Activated naive CD4-positive, alpha-beta T cell treated with anti-CD3 and anti-CD28 coated beads for 36 hours (primary cell): ENCODE measurements around the gene PRR30. TPM values are rescaled to one million over a fixed set of nuclear protein-coding genes. Genes with fewer than 3 reads are reported as not detected.

ENCODE experiments used
- CTCF ChIA-PET: fragments of 350-600 bp; sonication (Branson Sonifier 250); formaldehyde crosslinking; loops from one replicate; lab custom pipeline; 2021; ENCODE audit warnings: antibody characterized with exemption; lab: Charles Lee
- DNase-seq: peaks from one replicate; pipeline ENCODE4 v3.0.0-alpha.2; 2020
- H3K27ac Mint-ChIP-seq: one replicate; pipeline ENCODE4 v1.8.0; 2021; ENCODE audit warnings: mild to moderate bottlenecking, mixed read lengths
- H3K27me3 Mint-ChIP-seq: one replicate; pipeline ENCODE4 v1.8.0; 2021; ENCODE audit warnings: low read depth, mixed read lengths
- H3K36me3 Mint-ChIP-seq: one replicate; pipeline ENCODE4 v1.8.0; 2021; ENCODE audit warnings: low read depth, mixed read lengths
- H3K4me1 Mint-ChIP-seq: one replicate; pipeline ENCODE4 v1.8.0; 2021; ENCODE audit warnings: low read depth, mixed read lengths
- H3K4me3 Mint-ChIP-seq: one replicate; pipeline ENCODE4 v1.8.0; 2021; ENCODE audit warnings: mild to moderate bottlenecking, moderate library complexity, mixed read lengths
- H3K9me3 Mint-ChIP-seq: one replicate; pipeline ENCODE4 v1.8.0; 2021; ENCODE audit warnings: mixed read lengths
- intact Hi-C: fragments of 100-400 bp; cut with micrococcal nuclease; formaldehyde crosslinking; loops from one replicate; pipeline ENCODE4 v1.15.1; 2023
- total RNA-seq, 2 experiments: library from RNA; stranded (reverse); gene quantifications; one replicate each; pipeline ENCODE4 v1.2.3, GENCODE V29; 2021

The PRR30 gene
- total RNA-seq, 2 experiments from 2014 or later: not detected

DNA sequence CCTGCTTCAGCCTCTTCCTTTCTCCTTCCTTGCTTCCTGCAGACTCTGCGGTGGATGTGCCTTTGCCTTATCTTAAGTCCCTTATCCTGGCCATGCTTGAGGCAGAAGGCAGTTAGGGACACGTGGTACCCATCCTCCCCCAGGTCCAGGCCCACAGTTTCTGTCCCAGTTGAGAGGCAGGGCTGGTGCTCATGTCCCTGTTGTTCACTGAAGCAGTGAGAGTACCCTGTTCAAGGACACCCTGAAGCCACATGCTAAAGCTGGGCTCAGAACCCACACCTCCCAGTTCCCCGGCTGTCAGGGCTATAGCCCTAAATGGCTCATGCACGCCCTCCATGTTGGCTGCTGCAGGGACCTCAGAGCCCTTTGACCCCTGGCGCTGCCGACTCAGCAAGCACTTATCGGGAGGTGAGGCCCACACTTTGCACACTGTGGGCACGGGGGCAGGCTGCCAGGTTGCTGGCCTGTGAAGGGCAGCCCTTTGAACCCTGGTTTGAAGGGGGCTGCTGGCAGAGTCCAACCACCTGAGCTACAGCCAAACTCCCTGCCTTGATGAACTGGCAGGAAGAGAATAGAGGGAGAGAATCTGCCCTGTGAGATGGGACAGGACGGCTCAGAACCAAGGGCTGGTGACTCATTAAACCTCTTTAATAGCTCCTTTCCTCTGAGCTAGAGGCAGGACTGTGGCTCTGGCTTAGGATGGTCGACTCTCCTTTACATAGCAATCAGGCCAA is 46.3 kb downstream of the PRR30 start:
- CTCF ChIA-PET: no interaction called here

DNA sequence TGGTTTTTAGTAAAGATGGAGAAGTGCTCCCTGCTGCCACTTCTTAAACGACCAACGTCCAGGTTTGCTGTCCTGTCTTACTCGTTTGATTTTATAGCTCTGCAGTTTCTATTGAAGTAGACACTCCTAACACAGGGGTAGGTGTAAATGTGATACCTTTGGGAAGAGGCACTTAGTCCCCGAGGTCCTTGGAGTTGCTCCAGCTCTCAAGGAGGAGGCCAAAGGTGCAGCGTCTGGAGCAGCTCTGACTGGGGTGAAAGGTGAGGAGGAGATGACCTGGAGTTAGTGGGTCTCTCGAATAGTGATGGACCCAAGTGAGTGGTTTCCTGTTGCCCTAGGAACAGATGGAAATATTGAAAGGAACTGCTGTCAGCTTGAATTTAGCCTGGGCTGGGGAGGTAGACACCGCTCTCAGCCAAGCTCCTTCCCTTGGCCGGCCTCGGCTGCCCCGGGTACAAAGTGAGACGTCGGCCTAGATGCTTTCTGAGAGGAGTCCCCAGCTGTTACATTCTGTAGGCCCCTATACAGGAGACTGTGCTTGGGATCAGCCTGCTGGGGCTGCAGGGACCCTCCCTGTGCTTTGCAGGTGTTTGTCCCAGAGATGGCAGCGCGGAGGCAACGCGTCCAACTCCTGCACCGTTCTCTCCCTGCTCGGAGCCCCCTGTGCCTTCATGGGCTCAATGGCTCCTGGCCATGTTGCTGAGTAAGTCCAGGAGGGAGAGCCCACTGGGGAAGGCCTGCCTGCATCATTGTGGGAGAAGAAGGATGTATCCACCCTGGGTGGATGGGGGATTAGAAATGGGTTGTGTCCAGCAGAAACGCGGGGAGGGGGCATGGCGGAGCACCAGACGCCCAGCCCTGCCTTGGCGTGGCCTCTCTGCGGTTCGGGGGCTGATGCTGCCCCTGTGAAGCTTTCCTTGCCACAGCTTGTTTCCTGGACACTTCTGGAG is 47.2 kb downstream of the PRR30 start:
- Mint-ChIP-seq H3K4me3 (no peak overlapping the region), H3K27me3 (no peaks in the 10 kb centered on the region), H3K36me3 (no peaks in the 10 kb centered on the region), H3K27ac (no peak overlapping the region), H3K4me1 (peaks cover 30% of the 10 kb centered on the region), H3K9me3 (no peaks in the 10 kb centered on the region)
- CTCF ChIA-PET: interaction anchor here (0.8 to 1.5 kb wide), 3 partner anchors 9 to 211 kb away, joined by 3 to 5 read pairs (median 5); no protein-coding TSS in a partner anchor
- intact Hi-C loops: no loop called here
- DNase-seq: no peak

More for the DNA sequence above, 46.3 kb downstream of the PRR30 start:
- DNase-seq: no peak
- Mint-ChIP-seq H3K4me3 (no peak overlapping the region), H3K36me3 (no peaks in the 10 kb centered on the region), H3K9me3 (no peaks in the 10 kb centered on the region), H3K27me3 (no peaks in the 10 kb centered on the region), H3K27ac (no peak overlapping the region), H3K4me1 (peaks cover 24% of the 10 kb centered on the region)
- intact Hi-C loops: no loop called here

DNA sequence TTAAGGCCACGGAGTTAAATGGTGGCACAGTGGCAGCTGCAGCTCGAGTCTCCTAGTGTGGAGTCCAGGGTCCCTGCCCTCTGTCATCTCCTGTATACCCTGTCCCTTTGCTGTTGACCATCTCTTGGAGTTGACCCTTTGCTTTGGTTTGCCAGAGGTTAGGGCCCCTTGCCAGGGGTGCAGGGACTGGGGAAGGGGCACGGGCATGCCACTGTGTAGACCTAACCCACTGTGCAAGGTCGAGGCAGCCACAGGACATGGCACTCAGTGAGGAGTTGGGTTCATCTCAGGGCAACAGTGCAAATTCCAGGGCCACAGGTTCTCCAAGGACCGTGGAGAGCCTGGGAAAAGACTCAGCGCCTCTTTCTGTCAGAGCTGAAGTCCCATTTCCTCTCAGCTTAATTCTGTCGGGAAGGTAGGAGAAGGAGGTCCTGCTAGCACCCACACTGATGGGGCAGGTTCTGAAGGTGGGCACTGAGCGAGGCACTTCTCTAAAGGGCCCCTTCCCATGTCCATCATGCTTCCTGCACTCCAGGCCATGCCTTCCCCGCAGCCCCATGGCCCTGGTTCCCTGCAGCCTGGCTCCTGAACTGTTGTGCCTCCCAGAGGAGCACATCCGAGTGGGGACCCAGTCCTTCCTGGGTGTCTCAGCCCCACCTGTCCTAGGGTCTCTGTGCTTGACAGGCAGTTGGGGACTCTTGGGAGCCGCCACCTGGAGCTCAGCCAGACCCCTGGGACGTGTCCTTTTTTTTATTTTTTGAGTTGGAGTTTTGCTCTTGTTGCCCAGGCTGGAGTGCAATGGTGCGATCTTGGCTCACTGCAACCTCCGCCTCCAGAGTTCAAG is 49.9 kb downstream of the PRR30 start:
- no peak for DNase-seq
- H3K4me1 Mint-ChIP-seq: peaks cover 26% of the 10 kb centered on the region
- no peaks in the 10 kb centered on the region for H3K9me3 Mint-ChIP-seq
- no peaks in the 10 kb centered on the region for H3K27me3 Mint-ChIP-seq
- no peak overlapping the region for H3K27ac Mint-ChIP-seq
- intact Hi-C loops: loop anchor here (5.0 kb wide), 1 partner anchor 43 kb away; the partner anchor contains the start of gene PREB
- H3K4me3 Mint-ChIP-seq: no peak overlapping the region
- H3K36me3 Mint-ChIP-seq: peaks cover 2% of the 10 kb centered on the region
- CTCF ChIA-PET: interaction anchor here (0.8 to 1.3 kb wide), 4 partner anchors 10 to 214 kb away, joined by 3 to 5 read pairs (median 3); no protein-coding TSS in a partner anchor

GRCh38 chr2:27088634-27089033 is 50.6 kb downstream of the PRR30 start:
- Mint-ChIP-seq H3K4me1 (peaks cover 26% of the 10 kb centered on the region), H3K27ac (no peak overlapping the region), H3K9me3 (no peaks in the 10 kb centered on the region), H3K36me3 (peaks cover 2% of the 10 kb centered on the region), H3K4me3 (no peak overlapping the region), H3K27me3 (no peaks in the 10 kb centered on the region)
- DNase-seq: no peak
- intact Hi-C loops: loop anchor here (5.0 kb wide), 1 partner anchor 44 kb away; the partner anchor contains the start of gene PREB
- CTCF ChIA-PET: interaction anchor here (0.6 to 2.3 kb wide), 5 partner anchors 38 to 152 kb away, joined by 3 to 8 read pairs (median 8); partner anchors contain the start of genes AGBL5 and PREB

DNA sequence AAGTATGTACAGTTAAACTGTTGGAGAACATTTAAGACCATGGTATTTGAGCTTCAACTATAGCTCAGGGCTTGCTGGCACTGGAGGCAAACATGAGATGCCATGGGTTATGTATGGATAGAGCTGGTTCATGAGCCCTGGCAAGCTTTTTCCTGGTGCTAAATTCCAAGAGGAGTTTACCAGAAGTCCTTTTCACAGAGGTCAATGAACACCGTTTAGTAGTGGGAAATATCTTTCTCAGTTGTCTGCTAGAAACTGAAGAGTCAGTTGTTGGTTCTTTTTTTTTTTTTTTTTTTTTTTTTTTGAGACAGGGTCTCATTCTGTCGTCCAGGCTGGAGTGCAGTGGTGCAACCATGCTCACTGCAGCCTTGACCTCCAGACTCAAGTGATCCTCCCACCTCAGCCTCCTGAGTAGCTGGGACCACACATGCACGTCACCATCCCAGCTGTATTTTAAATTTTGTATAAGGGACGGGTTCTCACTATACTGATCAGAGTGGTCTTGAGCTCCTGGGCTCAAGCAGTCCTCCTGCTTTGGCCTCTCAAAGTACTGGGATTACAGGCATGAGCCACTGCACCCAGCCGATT is 51.3 kb downstream of the PRR30 start:
- CTCF ChIA-PET: interaction anchor here (0.6 to 2.3 kb wide), 6 partner anchors 8 to 152 kb away, joined by 4 to 8 read pairs (median 7); partner anchors contain the start of genes AGBL5 and PREB
- Mint-ChIP-seq H3K36me3 (peaks cover 2% of the 10 kb centered on the region), H3K27ac (no peak overlapping the region), H3K27me3 (no peaks in the 10 kb centered on the region), H3K4me3 (peak overlapping the region; percentile 81), H3K9me3 (no peaks in the 10 kb centered on the region), H3K4me1 (peaks cover 26% of the 10 kb centered on the region)
- DNase-seq: no peak
- intact Hi-C loops: loop anchor here (5.0 kb wide), 1 partner anchor 44 kb away; the partner anchor contains the start of gene PREB

Other genes with a start within 250 kb of the PRR30 start
- gene MAPRE3, start 168.8 kb downstream of the PRR30 start, total RNA-seq: 1 to 10 TPM; 2.9 to 3.8 TPM
- gene TMEM214, start 106.4 kb downstream of the PRR30 start, total RNA-seq: 10 to 100 TPM; 38.3 to 41.3 TPM
- 10 to 100 TPM; 19.1 to 19.7 TPM for gene AGBL5, start 87.7 kb downstream of the PRR30 start, total RNA-seq
- gene OST4, start 67.8 kb downstream of the PRR30 start, total RNA-seq: 100 to 1,000 TPM; 257 to 282 TPM
- gene EMILIN1, start 60.8 kb downstream of the PRR30 start, total RNA-seq: under 1 TPM; 0.15 to 0.29 TPM
- gene KHK, start 52.6 kb downstream of the PRR30 start, total RNA-seq: 10 to 100 TPM in 1 of 2 experiments, 1 to 10 TPM in 1; 9.5 to 10.2 TPM
- gene CGREF1, start 20.3 kb downstream of the PRR30 start, total RNA-seq: 1 to 10 TPM; 5.8 to 6.6 TPM
- under 1 TPM; 0.17 to 0.19 TPM for gene ABHD1, start 15.6 kb downstream of the PRR30 start, total RNA-seq
- gene PREB, start 4.8 kb downstream of the PRR30 start, total RNA-seq: 10 to 100 TPM; 45.2 to 49.5 TPM
- not detected for gene TCF23, start 9.6 kb upstream of the PRR30 start, total RNA-seq
- gene ATRAID, start 72.6 kb upstream of the PRR30 start, total RNA-seq: 10 to 100 TPM; 80.5 to 80.8 TPM
- gene SLC5A6, start 72.9 kb upstream of the PRR30 start, total RNA-seq: 10 to 100 TPM; 22.6 to 24.8 TPM
- 100 to 1,000 TPM; 109 to 112 TPM for gene CAD, start 78.0 kb upstream of the PRR30 start, total RNA-seq
- gene SLC30A3, start 123.6 kb upstream of the PRR30 start, total RNA-seq: under 1 TPM; 0.55 to 0.67 TPM
- gene DNAJC5G, start 136.0 kb upstream of the PRR30 start, total RNA-seq: not detected
- not detected for gene TRIM54, start 143.0 kb upstream of the PRR30 start, total RNA-seq
- gene UCN, start 169.0 kb upstream of the PRR30 start, total RNA-seq: under 1 TPM; 0.45 to 0.89 TPM
- 10 to 100 TPM; 80.2 to 82.3 TPM for gene MPV17, start 183.7 kb upstream of the PRR30 start, total RNA-seq
- 10 to 100 TPM; 62.9 to 72.3 TPM for gene GTF3C2, start 217.4 kb upstream of the PRR30 start, total RNA-seq
- gene EIF2B4, start 230.9 kb upstream of the PRR30 start, total RNA-seq: 10 to 100 TPM; 24.4 to 25.2 TPM
- gene SNX17, start 231.2 kb upstream of the PRR30 start, total RNA-seq: 10 to 100 TPM; 68.5 to 75.5 TPM
- 1 to 10 TPM; 4.9 to 5.2 TPM for gene ZNF513, start 241.3 kb upstream of the PRR30 start, total RNA-seq